Prostate gland (tissue), 2 donors: ENCODE results near the gene PPP5C. TPM values are rescaled to one million over a fixed set of nuclear protein-coding genes. Genes with fewer than 3 reads are reported as not detected.

ENCODE experiments used
- DNase-seq: peaks from one replicate; pipeline ENCODE4 v3.0.0-alpha.2; 2019; ENCODE audit warnings: low spot score
- H3K27ac ChIP-seq, 2 donors: fragments of 200-600 bp; sonication (generic); 2 replicates each; pipeline ENCODE4 v1.5.1; 2017 to 2019
- H3K27me3 ChIP-seq: fragments of 200-600 bp; sonication (generic); replicated peaks from 2 replicates; pipeline ENCODE4 v1.5.1; 2019; ENCODE audit not compliant: insufficient read depth
- H3K36me3 ChIP-seq, 2 donors: fragments of 200-600 bp; sonication (generic); 1 replicate in 1 of 2; 2 replicates in 1 of 2; pipeline versions ENCODE4 v1.5.1 to v1.8.1; 2017 to 2019
- H3K4me1 ChIP-seq: fragments of 200-600 bp; sonication (generic); replicated peaks from 2 replicates; pipeline ENCODE4 v1.5.1; 2019
- H3K4me3 ChIP-seq, 2 donors: fragments of 200-600 bp; sonication (generic); 2 replicates each; pipeline ENCODE4 v1.5.1; 2017 to 2019
- H3K9me3 ChIP-seq: fragments of 200-600 bp; sonication (generic); 2 replicates; pipeline ENCODE4 v1.5.1; 2017
- CTCF ChIP-seq, 4 experiments: fragments of 200-600 bp in 2 of 4; fragments of 450-650 bp in 2 of 4; sonication (generic) in 2 of 4; IDR thresholded peaks; 1 replicate in 3 of 4; 2 replicates in 1 of 4; pipeline ENCODE4 v1.5.1; 2016 to 2019; ENCODE audit warnings: antibody characterized with exemption in 4 of 4, mild to moderate bottlenecking in 2 of 4, moderate library complexity in 2 of 4
- POLR2A ChIP-seq: fragments of 450-650 bp; IDR thresholded peaks from one replicate; pipeline ENCODE4 v1.6.1; 2016; ENCODE audit warnings: antibody characterized with exemption, mild to moderate bottlenecking
- POLR2AphosphoS5 ChIP-seq: sonication (generic); formaldehyde crosslinking; IDR thresholded peaks from one replicate; pipeline ENCODE4 v1.6.1; 2017; ENCODE audit warnings: antibody characterized with exemption
- WGBS: methylation state at CpG from one replicate; pipeline ENCODE4 v1.1.5; 2018; 5-methylcytosine and 5-hydroxymethylcytosine counted together
- intact Hi-C: fragments of 100-400 bp; cut with DNase I; formaldehyde crosslinking; loops from one replicate; pipeline ENCODE4 v1.14.2; 2022
- total RNA-seq, 2 donors: library from RNA; depleted of rRNA; stranded (reverse); fragments of >200 nt; gene quantifications; one replicate each; pipeline ENCODE4 v1.1.0, GENCODE V29; 2016

PPP5C gene
- total RNA-seq, 2 donors from 2014 or later: 81.4 to 84.3 TPM

GRCh38 chr19:46361915-46362314, 15.0 kb downstream of the PPP5C start:
- Histone ChIP-seq H3K27ac (no peak overlapping the region), H3K4me3 (no peak overlapping the region), H3K36me3 (no peaks in the 10 kb centered on the region), H3K9me3 (no peaks in the 10 kb centered on the region), H3K4me1 (no peaks in the 10 kb centered on the region), H3K27me3 (no peaks in the 10 kb centered on the region)
- TF ChIP-seq POLR2A (no peak), POLR2AphosphoS5 (no peak), CTCF (IDR thresholded peaks at IDR 0.05) (no peak)
- WGBS: 63% methylated on average over 2 of the region's 2 CpGs
- intact Hi-C loops: no loop called here
- no peak for DNase-seq

GRCh38 chr19:46364359-46364758, 17.5 kb downstream of the PPP5C start:
- intact Hi-C loops: no loop called here
- H3K36me3 ChIP-seq: no peaks in the 10 kb centered on the region
- no peak overlapping the region for H3K27ac ChIP-seq
- no peaks in the 10 kb centered on the region for H3K27me3 ChIP-seq
- TF ChIP-seq POLR2A (no peak), CTCF (IDR thresholded peaks at IDR 0.05) (no peak), POLR2AphosphoS5 (no peak)
- DNase-seq: no peak
- WGBS: 92% methylated on average over 2 of the region's 2 CpGs
- no peaks in the 10 kb centered on the region for H3K4me1 ChIP-seq
- H3K9me3 ChIP-seq: no peaks in the 10 kb centered on the region
- no peak overlapping the region for H3K4me3 ChIP-seq

- no peak for TF ChIP-seq POLR2A
- no peak for TF ChIP-seq POLR2AphosphoS5
- TF ChIP-seq CTCF (IDR thresholded peaks at IDR 0.05): no peak
- 89% methylated on average over 4 of the region's 4 CpGs for WGBS
- H3K36me3 ChIP-seq: no peaks in the 10 kb centered on the region
These were observed 18.7 kb downstream of the PPP5C start for GRCh38 chr19:46365561-46365960.

GRCh38 chr19:46366620-46367292, 19.9 kb downstream of the PPP5C start:
- TF ChIP-seq POLR2AphosphoS5: no peak
- TF ChIP-seq POLR2A: no peak
- TF ChIP-seq CTCF (IDR thresholded peaks at IDR 0.05): no peak
- 89% methylated on average over 9 of the region's 9 CpGs for WGBS
- intact Hi-C loops: no loop called here

More at GRCh38 chr19:46365561-46365960, 18.7 kb downstream of the PPP5C start:
- Histone ChIP-seq H3K9me3 (no peaks in the 10 kb centered on the region), H3K27me3 (no peaks in the 10 kb centered on the region), H3K4me3 (no peak overlapping the region), H3K4me1 (no peaks in the 10 kb centered on the region), H3K27ac (no peak overlapping the region)
- no peak for DNase-seq
- intact Hi-C loops: no loop called here

GRCh38 chr19:46367426-46367825, 20.5 kb downstream of the PPP5C start:
- WGBS: 93% methylated on average over 5 of the region's 5 CpGs
- H3K4me1 ChIP-seq: peaks cover 7% of the 10 kb centered on the region
- intact Hi-C loops: no loop called here
- DNase-seq: no peak
- no peak overlapping the region for H3K4me3 ChIP-seq
- H3K36me3 ChIP-seq: no peaks in the 10 kb centered on the region
- H3K27me3 ChIP-seq: no peaks in the 10 kb centered on the region
- TF ChIP-seq CTCF (IDR thresholded peaks at IDR 0.05) (no peak), POLR2A (no peak), POLR2AphosphoS5 (no peak)
- H3K9me3 ChIP-seq: no peaks in the 10 kb centered on the region
- no peak overlapping the region for H3K27ac ChIP-seq

More at GRCh38 chr19:46366620-46367292, 19.9 kb downstream of the PPP5C start:
- no peak for DNase-seq
- H3K27me3 ChIP-seq: no peaks in the 10 kb centered on the region
- no peaks in the 10 kb centered on the region for H3K36me3 ChIP-seq
- peaks cover 5% of the 10 kb centered on the region for H3K4me1 ChIP-seq
- no peak overlapping the region for H3K4me3 ChIP-seq
- H3K9me3 ChIP-seq: no peaks in the 10 kb centered on the region
- H3K27ac ChIP-seq: no peak overlapping the region
